CD4-positive, alpha-beta T cell (primary cell): ENCODE results near the gene BUD23. TPM values are rescaled to one million over a fixed set of nuclear protein-coding genes. Genes with fewer than 3 reads are reported as not detected.
"Not testable (repeated sequence)": the region's sequence is repeated elsewhere in the genome, so short reads cannot be mapped to it uniquely, and the experiment has no call there.

ENCODE experiments used
- ATAC-seq: fragments of 200-7000 bp; cut with Tn5 transposase; one replicate; pipeline ENCODE4 v1.10.0; 2022; ENCODE audit warnings: mild to moderate bottlenecking; ENCODE audit not compliant: poor library complexity
- CTCF ChIA-PET: fragments of 350-600 bp; sonication (Branson Sonifier 250); formaldehyde crosslinking; loops from one replicate; lab custom pipeline; 2021; ENCODE audit warnings: antibody characterized with exemption, inconsistent platforms; lab: Charles Lee
- POLR2A ChIA-PET: fragments of 350-600 bp; sonication (Branson Sonifier 250); formaldehyde crosslinking; loops from one replicate; lab custom pipeline; 2021; ENCODE audit warnings: antibody characterized with exemption, inconsistent platforms; lab: Charles Lee
- DNase-seq, 14 experiments: peaks; one replicate each; pipeline ENCODE4 v3.0.0-alpha.2; 2013 to 2020; ENCODE audit warnings: mixed read lengths in 2 of 14
- H3K27ac ChIP-seq, 2 donors: one replicate each; pipeline versions ENCODE4 v1.5.1 to v1.7.0; 2013; ENCODE audit warnings: low read length in 2 of 2, low read depth in 1 of 2, mild to moderate bottlenecking in 1 of 2
- H3K27me3 ChIP-seq, 2 experiments: 1 replicate in 1 of 2; 2 replicates in 1 of 2; pipeline versions ENCODE4 v1.6.1 to v1.7.0; 2013; ENCODE audit warnings: low read length in 2 of 2, control low read depth in 1 of 2, mild to moderate bottlenecking in 1 of 2, moderate library complexity in 1 of 2; ENCODE audit not compliant: insufficient read depth in 2 of 2, control insufficient read depth in 1 of 2
- H3K36me3 ChIP-seq: one replicate; pipeline ENCODE4 v1.6.1; 2013; ENCODE audit warnings: low read length, control low read depth; ENCODE audit not compliant: insufficient read depth
- H3K4me1 ChIP-seq: one replicate; pipeline ENCODE4 v1.6.1; 2013; ENCODE audit warnings: low read length, control low read depth; ENCODE audit not compliant: insufficient read depth
- H3K4me3 ChIP-seq: one replicate; pipeline ENCODE4 v1.5.1; 2013; ENCODE audit warnings: mild to moderate bottlenecking, low read length, moderate library complexity
- H3K9me3 ChIP-seq, 2 experiments: 1 replicate in 1 of 2; 2 replicates in 1 of 2; pipeline versions ENCODE4 v1.6.1 to v1.7.0; 2013; ENCODE audit warnings: low read length in 2 of 2, mild to moderate bottlenecking in 2 of 2, control low read depth in 1 of 2, moderate library complexity in 1 of 2; ENCODE audit not compliant: control insufficient read depth in 1 of 2, insufficient read depth in 1 of 2
- H3K27ac Mint-ChIP-seq: one replicate; pipeline ENCODE4 v1.8.0; 2020; ENCODE audit warnings: mixed read lengths
- H3K27me3 Mint-ChIP-seq: one replicate; pipeline ENCODE4 v1.8.0; 2021; ENCODE audit warnings: mixed read lengths
- H3K36me3 Mint-ChIP-seq: one replicate; pipeline ENCODE4 v1.8.0; 2021; ENCODE audit warnings: low read depth, mixed read lengths
- H3K4me1 Mint-ChIP-seq: one replicate; pipeline ENCODE4 v1.8.0; 2021; ENCODE audit warnings: low read depth, mixed read lengths
- H3K4me3 Mint-ChIP-seq: one replicate; pipeline ENCODE4 v1.8.0; 2020; ENCODE audit warnings: mild to moderate bottlenecking, mixed read lengths
- H3K9me3 Mint-ChIP-seq: one replicate; pipeline ENCODE4 v1.8.0; 2020; ENCODE audit warnings: mixed read lengths
- intact Hi-C, 2 experiments: fragments of 100-400 bp; cut with DNase I in 1 of 2; cut with micrococcal nuclease in 1 of 2; formaldehyde crosslinking; loops; one replicate each; pipeline versions ENCODE4 v1.15.1 to v1.9.0; 2023 to 2025; cut with DNase I, micrococcal nuclease
- total RNA-seq, 174 experiments: library from RNA in 2 of 174; stranded (reverse) in 2 of 174; gene quantifications; one replicate each; pipeline ENCODE4 v1.2.3 and lab custom pipeline; 2021 to 2026
- TF ChIP-seq, protein P1 (sequence below): fragments of 200-600 bp; IDR thresholded peaks from one replicate; pipeline ENCODE4 v1.8.0; 2022; ENCODE audit warnings: antibody characterized with exemption, mild to moderate bottlenecking

BUD23 gene
- total RNA-seq, 2 experiments from 2014 or later = 96.1 to 103 TPM

DNA sequence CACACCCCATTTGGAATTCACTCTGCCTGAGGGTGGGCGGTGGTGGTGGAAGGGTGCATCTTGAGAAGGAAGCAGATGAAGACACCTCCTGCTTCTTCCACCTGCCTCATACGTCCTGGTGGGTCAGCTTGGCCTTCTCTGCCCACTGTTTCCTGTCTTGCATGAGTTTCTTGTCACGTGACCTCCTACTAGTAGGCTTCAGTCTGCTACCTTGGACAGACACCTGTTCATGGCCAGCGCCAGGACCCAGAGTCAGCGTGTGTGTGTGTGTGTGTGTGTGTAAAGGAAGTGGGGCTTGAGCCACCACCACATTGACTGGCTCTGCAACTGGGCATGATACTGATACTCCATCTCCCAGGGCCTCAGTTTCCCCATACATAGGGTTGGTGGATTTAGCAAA lies 32.9 kb upstream of the BUD23 start:
- no peak for ATAC-seq
- Mint-ChIP-seq H3K4me3 (no peak overlapping the region), H3K9me3 (no peaks in the 10 kb centered on the region), H3K36me3 (no peaks in the 10 kb centered on the region), H3K27ac (no peak overlapping the region), H3K27me3 (peaks cover 75% of the 10 kb centered on the region), H3K4me1 (peaks cover 6% of the 10 kb centered on the region)
- intact Hi-C loops = no loop called here
- Histone ChIP-seq H3K4me3 (no peak overlapping the region), H3K27ac (no peak overlapping the region), H3K9me3 (peaks cover 0 to 14% of the 10 kb centered on the region in 2 experiments), H3K36me3 (no peaks in the 10 kb centered on the region), H3K27me3 (peaks cover 41 to 62% of the 10 kb centered on the region in 2 experiments), H3K4me1 (peaks cover 10% of the 10 kb centered on the region)
- CTCF ChIA-PET = no interaction called here
- POLR2A ChIA-PET = no interaction called here
- DNase-seq = no peak
- TF ChIP-seq, protein P1, sequence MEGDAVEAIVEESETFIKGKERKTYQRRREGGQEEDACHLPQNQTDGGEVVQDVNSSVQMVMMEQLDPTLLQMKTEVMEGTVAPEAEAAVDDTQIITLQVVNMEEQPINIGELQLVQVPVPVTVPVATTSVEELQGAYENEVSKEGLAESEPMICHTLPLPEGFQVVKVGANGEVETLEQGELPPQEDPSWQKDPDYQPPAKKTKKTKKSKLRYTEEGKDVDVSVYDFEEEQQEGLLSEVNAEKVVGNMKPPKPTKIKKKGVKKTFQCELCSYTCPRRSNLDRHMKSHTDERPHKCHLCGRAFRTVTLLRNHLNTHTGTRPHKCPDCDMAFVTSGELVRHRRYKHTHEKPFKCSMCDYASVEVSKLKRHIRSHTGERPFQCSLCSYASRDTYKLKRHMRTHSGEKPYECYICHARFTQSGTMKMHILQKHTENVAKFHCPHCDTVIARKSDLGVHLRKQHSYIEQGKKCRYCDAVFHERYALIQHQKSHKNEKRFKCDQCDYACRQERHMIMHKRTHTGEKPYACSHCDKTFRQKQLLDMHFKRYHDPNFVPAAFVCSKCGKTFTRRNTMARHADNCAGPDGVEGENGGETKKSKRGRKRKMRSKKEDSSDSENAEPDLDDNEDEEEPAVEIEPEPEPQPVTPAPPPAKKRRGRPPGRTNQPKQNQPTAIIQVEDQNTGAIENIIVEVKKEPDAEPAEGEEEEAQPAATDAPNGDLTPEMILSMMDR = no peak

DNA sequence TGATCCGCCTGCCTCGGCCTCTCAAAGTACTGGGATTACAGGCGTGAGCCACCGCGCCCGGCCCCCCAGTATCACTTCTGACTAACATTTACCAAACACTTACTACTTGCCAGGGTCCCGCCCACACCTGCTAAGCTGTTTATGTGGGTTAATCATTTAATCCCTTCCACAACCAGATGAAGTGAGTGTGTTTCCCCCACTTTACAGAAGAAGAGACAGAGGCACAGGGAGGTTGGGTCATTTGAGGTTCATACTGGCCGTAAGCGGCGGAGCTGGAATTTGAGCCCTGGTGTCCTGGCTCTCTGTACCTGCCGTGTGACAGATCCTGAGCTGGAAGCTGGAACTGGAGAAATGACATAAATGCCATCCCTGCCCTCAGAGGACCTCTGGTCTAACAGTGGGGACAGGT lies 30.9 kb upstream of the BUD23 start:
- TF ChIP-seq, protein P1 = no peak
- H3K4me3 ChIP-seq = no peak overlapping the region
- no peak for ATAC-seq
- H3K27me3 ChIP-seq = peaks cover 23 to 41% of the 10 kb centered on the region in 2 experiments
- H3K27ac ChIP-seq = no peak overlapping the region
- no peaks in the 10 kb centered on the region for H3K36me3 ChIP-seq
- peaks cover 6% of the 10 kb centered on the region for H3K4me1 ChIP-seq
- POLR2A ChIA-PET = no interaction called here
- peaks cover 6% of the 10 kb centered on the region for H3K4me1 Mint-ChIP-seq
- peaks cover 56% of the 10 kb centered on the region for H3K27me3 Mint-ChIP-seq
- intact Hi-C loops = no loop called here
- CTCF ChIA-PET = no interaction called here
- H3K27ac Mint-ChIP-seq = no peak overlapping the region
- DNase-seq = no peak
- H3K36me3 Mint-ChIP-seq = no peaks in the 10 kb centered on the region
- peaks cover 0 to 10% of the 10 kb centered on the region in 2 experiments for H3K9me3 ChIP-seq
- H3K4me3 Mint-ChIP-seq = no peak overlapping the region
- H3K9me3 Mint-ChIP-seq = no peaks in the 10 kb centered on the region

DNA sequence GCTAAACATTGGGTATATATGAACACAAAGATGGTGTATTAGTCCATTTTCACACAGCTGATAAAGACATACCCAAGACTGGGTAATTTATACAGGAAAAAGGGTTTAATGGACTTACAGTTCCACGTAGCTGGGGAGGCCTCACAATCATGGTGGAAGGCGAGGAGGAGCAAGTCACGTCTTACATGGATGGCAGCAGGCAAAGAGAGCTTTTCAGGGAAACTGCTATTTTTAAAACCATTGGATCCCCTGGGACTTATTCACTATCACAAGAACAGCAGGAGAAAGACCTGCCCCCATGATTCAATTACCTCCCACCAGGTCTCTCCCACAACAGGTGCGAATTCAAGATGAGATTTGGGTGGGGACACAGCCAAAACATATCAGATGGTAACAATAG lies 28.1 kb upstream of the BUD23 start:
- H3K4me1 ChIP-seq, H3K4me3 Mint-ChIP-seq, H3K27ac ChIP-seq, CTCF ChIA-PET, intact Hi-C loops, H3K4me1 Mint-ChIP-seq, H3K9me3 Mint-ChIP-seq, H3K27ac Mint-ChIP-seq, H3K4me3 ChIP-seq, ATAC-seq, H3K36me3 ChIP-seq, H3K9me3 ChIP-seq, POLR2A ChIA-PET, H3K36me3 Mint-ChIP-seq, DNase-seq: not testable (repeated sequence)
- H3K27me3 ChIP-seq = peaks cover 10 to 19% of the 10 kb centered on the region in 2 experiments
- H3K27me3 Mint-ChIP-seq = peaks cover 46% of the 10 kb centered on the region

DNA sequence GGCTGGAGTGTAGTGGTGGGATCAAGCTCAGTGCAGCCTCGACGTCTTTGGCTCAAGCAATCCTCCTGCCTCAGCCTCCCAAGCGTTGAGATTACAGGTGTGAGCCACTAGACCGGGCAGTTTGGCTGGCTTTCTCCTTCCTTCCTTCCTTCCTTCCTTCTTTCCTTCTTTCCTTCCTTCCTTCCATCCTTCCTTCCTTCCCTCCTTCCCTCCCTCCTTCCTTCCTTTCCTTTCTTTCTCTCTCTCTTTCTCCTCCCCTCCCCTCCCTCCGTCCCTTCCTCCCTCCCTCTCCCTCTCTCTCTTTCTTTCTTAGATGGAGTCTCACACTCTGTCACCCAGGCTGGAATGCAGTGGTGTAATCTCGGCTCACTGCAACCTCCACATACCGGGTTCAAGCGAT lies 23.4 kb upstream of the BUD23 start:
- POLR2A ChIA-PET = no interaction called here
- no peak for ATAC-seq
- no peaks in the 10 kb centered on the region for H3K36me3 Mint-ChIP-seq

DNA sequence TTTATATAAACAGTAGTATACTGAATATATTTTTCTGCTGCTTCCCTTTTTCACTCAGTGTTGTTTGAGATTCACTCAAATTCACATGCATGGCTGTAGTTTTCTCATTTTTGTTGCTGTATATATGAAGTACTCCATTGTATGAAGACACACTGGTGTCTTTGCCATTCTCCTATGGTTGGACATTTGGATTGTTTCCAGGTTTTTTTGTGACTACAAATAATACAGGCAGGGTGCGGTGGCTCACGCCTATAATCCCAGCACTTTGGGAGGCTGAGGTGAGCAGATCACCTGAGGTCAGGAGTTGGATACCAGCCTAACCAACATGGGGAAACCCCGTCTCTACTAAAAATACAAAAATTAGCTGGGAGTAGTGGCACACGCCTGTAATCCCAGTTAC lies 22.8 kb upstream of the BUD23 start:
- POLR2A ChIA-PET, intact Hi-C loops, ATAC-seq, H3K4me3 Mint-ChIP-seq, H3K36me3 ChIP-seq, H3K27ac ChIP-seq, DNase-seq, H3K4me1 ChIP-seq, H3K4me3 ChIP-seq, H3K4me1 Mint-ChIP-seq, H3K36me3 Mint-ChIP-seq, H3K9me3 ChIP-seq, H3K9me3 Mint-ChIP-seq, H3K27ac Mint-ChIP-seq, CTCF ChIA-PET: not testable (repeated sequence)
- peaks cover 51% of the 10 kb centered on the region for H3K27me3 Mint-ChIP-seq
- H3K27me3 ChIP-seq = peaks cover 6 to 12% of the 10 kb centered on the region in 2 experiments

More for the DNA sequence above, 23.4 kb upstream of the BUD23 start:
- CTCF ChIA-PET = no interaction called here
- Histone ChIP-seq H3K27ac (no peak overlapping the region), H3K27me3 (peaks cover 0 to 10% of the 10 kb centered on the region in 2 experiments), H3K4me3 (no peak overlapping the region), H3K36me3 (no peaks in the 10 kb centered on the region), H3K9me3 (no peaks in the 10 kb centered on the region), H3K4me1 (no peaks in the 10 kb centered on the region)
- intact Hi-C loops = no loop called here
- H3K4me1 Mint-ChIP-seq = no peaks in the 10 kb centered on the region
- H3K27me3 Mint-ChIP-seq = peaks cover 52% of the 10 kb centered on the region
- no peak overlapping the region for H3K27ac Mint-ChIP-seq
- no peak for DNase-seq
- no peak overlapping the region for H3K4me3 Mint-ChIP-seq
- TF ChIP-seq, protein P1 = no peak
- peaks cover 6% of the 10 kb centered on the region for H3K9me3 Mint-ChIP-seq
